Neuronal stem cell (in vitro differentiated cells): ENCODE data around the gene TUBA3D.
A peak's percentile ranks its signal among the peaks of the same experiment; 100 is the strongest.
"Not testable (repeated sequence)": the region's sequence is repeated elsewhere in the genome, so short reads cannot be mapped to it uniquely, and the experiment has no call there.

Experiments used
- DNase-seq: peaks from one replicate; pipeline ENCODE4 v3.0.0-alpha.2; 2013; ENCODE audit warnings: low spot score
- H2AFZ ChIP-seq: one replicate; pipeline ENCODE4 v1.6.1; 2013; ENCODE audit warnings: mild to moderate bottlenecking, low read length, inconsistent platforms
- H2AK5ac ChIP-seq: 2 replicates; pipeline ENCODE4 v1.6.1; 2013; ENCODE audit warnings: low read depth, mild to moderate bottlenecking, inconsistent platforms, low read length, moderate library complexity, mixed read lengths
- H2BK120ac ChIP-seq: 2 replicates; pipeline ENCODE4 v1.6.1; 2013; ENCODE audit warnings: low read depth, mild to moderate bottlenecking, inconsistent platforms, low read length, moderate library complexity, mixed read lengths
- H2BK12ac ChIP-seq: one replicate; pipeline ENCODE4 v1.6.1; 2013; ENCODE audit warnings: low read length, inconsistent platforms
- H2BK15ac ChIP-seq: 2 replicates; pipeline ENCODE4 v1.6.1; 2013; ENCODE audit warnings: mild to moderate bottlenecking, low read length, inconsistent platforms, mixed read lengths
- H2BK5ac ChIP-seq: one replicate; pipeline ENCODE4 v1.6.1; 2013; ENCODE audit warnings: inconsistent platforms, mild to moderate bottlenecking, low read length, moderate library complexity
- H3K14ac ChIP-seq: one replicate; pipeline ENCODE4 v1.6.1; 2013; ENCODE audit warnings: low read length, inconsistent platforms
- H3K18ac ChIP-seq: 2 replicates; pipeline ENCODE4 v1.6.1; 2013; ENCODE audit warnings: low read length, inconsistent platforms
- H3K23ac ChIP-seq: 2 replicates; pipeline ENCODE4 v1.6.1; 2013; ENCODE audit warnings: low read depth, mild to moderate bottlenecking, mixed read lengths, low read length, inconsistent platforms; ENCODE audit not compliant: poor library complexity
- H3K27ac ChIP-seq: replicated peaks from 3 replicates; pipeline ENCODE4 v1.5.1; 2013; ENCODE audit warnings: low read length, inconsistent platforms
- H3K27me3 ChIP-seq, 3 experiments: 2 replicates each; pipeline ENCODE4 v1.6.1; 2013; ENCODE audit warnings: low read length in 3 of 3, mild to moderate bottlenecking in 2 of 3, inconsistent platforms in 1 of 3, low read depth in 1 of 3, mixed read lengths in 1 of 3, moderate library complexity in 1 of 3; ENCODE audit not compliant: control insufficient read depth in 3 of 3, insufficient read depth in 3 of 3
- H3K36me3 ChIP-seq, 2 donors: replicated peaks in 1 of 2; 2 replicates each; pipeline ENCODE4 v1.6.1; 2013; ENCODE audit warnings: low read length in 2 of 2; ENCODE audit not compliant: control insufficient read depth in 2 of 2, insufficient read depth in 2 of 2
- H3K4ac ChIP-seq: 2 replicates; pipeline ENCODE4 v1.6.1; 2013; ENCODE audit warnings: inconsistent platforms, mild to moderate bottlenecking, low read length, moderate library complexity
- H3K4me1 ChIP-seq, 2 donors: 1 replicate in 1 of 2; 2 replicates in 1 of 2; pipeline ENCODE4 v1.6.1; 2013; ENCODE audit warnings: low read length in 2 of 2, low read depth in 1 of 2; ENCODE audit not compliant: control insufficient read depth in 2 of 2, insufficient read depth in 1 of 2
- H3K4me2 ChIP-seq: one replicate; pipeline ENCODE4 v1.6.1; 2013; ENCODE audit warnings: mild to moderate bottlenecking, low read length, inconsistent platforms; ENCODE audit not compliant: insufficient read depth, poor library complexity, severe bottlenecking
- H3K4me3 ChIP-seq, 2 donors: 2 replicates each; pipeline ENCODE4 v1.5.1; 2013; ENCODE audit warnings: low read length in 2 of 2, mild to moderate bottlenecking in 2 of 2, inconsistent platforms in 1 of 2, moderate library complexity in 1 of 2
- H3K79me1 ChIP-seq: one replicate; pipeline ENCODE4 v1.6.1; 2013; ENCODE audit warnings: low read depth, mild to moderate bottlenecking, inconsistent platforms, low read length, moderate library complexity
- H3K9ac ChIP-seq: one replicate; pipeline ENCODE4 v1.6.1; 2013; ENCODE audit warnings: mild to moderate bottlenecking, low read depth, low read length, inconsistent platforms; ENCODE audit not compliant: poor library complexity
- H3K9me3 ChIP-seq, 2 donors: replicated peaks in 1 of 2; 2 replicates each; pipeline versions ENCODE3 to v1.6.1; 2013; ENCODE audit warnings: low read length in 2 of 2, mild to moderate bottlenecking in 2 of 2, inconsistent platforms in 1 of 2, low read depth in 1 of 2, mixed read lengths in 1 of 2, moderate library complexity in 1 of 2; ENCODE audit not compliant: control insufficient read depth in 2 of 2, insufficient read depth in 1 of 2
- H4K8ac ChIP-seq: one replicate; pipeline ENCODE4 v1.6.1; 2013; ENCODE audit warnings: low read depth, mild to moderate bottlenecking, inconsistent platforms, low read length, moderate library complexity
- H4K91ac ChIP-seq: one replicate; pipeline ENCODE4 v1.6.1; 2013; ENCODE audit warnings: low read length, low read depth, mild to moderate bottlenecking, inconsistent platforms; ENCODE audit not compliant: poor library complexity
- WGBS, 2 donors: extraction: QIAGEN DNeasy Blood & Tissue Kit; methylation state at CpG; one replicate each; pipeline ENCODE4 v1.1.7; 2013; ENCODE audit warnings: missing lambda C conversion rate in 2 of 2, mixed read lengths in 1 of 2; ENCODE audit not compliant: insufficient read length in 2 of 2, insufficient replicate concordance in 1 of 2; ENCODE audit errors: extremely low coverage in 2 of 2; 5-methylcytosine and 5-hydroxymethylcytosine counted together

TUBA3D gene

DNA sequence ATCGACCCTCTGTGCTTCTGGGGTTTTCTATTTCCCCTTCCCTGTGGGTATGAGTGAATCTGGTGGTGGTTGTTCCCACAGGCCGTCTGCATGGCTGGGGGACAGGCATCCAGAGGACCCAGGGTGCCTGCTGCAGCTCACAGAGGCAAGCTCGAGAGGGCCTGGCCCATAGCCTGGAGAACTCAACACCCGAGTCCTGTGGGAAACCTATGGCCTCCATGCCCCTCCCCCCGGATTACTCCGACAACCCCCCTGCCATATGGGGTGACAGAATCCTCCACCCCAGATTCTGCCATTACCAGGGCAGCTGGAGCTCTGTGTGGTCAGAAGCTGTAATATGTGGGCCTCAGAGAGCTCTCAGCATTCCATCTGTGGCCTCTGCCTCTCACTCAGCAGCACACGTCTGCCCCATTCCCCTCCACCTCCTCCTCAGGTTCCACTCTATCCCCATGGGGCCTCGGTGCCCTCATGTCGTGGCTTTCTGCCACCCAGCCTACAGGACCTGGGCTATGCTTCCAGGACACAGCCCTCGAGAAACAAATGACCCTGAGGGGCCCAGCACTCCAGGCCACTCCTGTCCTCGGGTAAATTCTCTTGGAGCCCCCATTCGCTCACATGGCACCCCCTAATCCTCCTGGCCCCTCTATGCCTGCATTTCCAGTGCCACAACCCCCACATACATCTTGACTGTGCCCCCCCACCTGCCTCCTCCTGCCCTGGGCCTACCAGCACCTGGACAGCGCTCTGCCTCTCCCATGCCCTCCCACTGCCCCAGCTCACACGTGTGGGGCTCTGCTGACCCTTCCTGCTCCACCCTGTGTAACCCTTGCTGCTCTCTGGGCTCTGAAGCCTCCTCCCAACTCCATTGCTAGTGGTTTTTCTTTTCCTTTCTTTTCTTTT, 12.6 kb downstream of the TUBA3D start:
- Histone ChIP-seq H4K8ac (no peak overlapping the region), H3K9me3 (no peaks in the 10 kb centered on the region), H4K91ac (no peak overlapping the region), H3K18ac (no peak overlapping the region), H3K27ac (no peak overlapping the region), H2BK12ac (no peak overlapping the region), H3K79me1 (peaks cover 11% of the 10 kb centered on the region), H3K4ac (no peak overlapping the region), H3K27me3 (no peaks in the 10 kb centered on the region), H3K4me2 (no peak overlapping the region), H3K14ac (no peak overlapping the region), H3K36me3 (peaks cover 0 to 12% of the 10 kb centered on the region in 2 donors), H3K4me3 (no peak overlapping the region), H3K9ac (peak overlapping the region; percentile 78), H2AFZ (no peak overlapping the region), H2BK15ac (no peak overlapping the region), H2AK5ac (peak overlapping the region; percentile 75), H3K23ac (peak overlapping the region; percentile 60), H3K4me1 (peaks cover 10 to 11% of the 10 kb centered on the region in 2 donors), H2BK120ac (no peak overlapping the region), H2BK5ac (peak overlapping the region; percentile 75)
- no CpG with 5 or more reads among the region's 14 CpGs for WGBS, 2 donors
- DNase-seq, result no peak

DNA sequence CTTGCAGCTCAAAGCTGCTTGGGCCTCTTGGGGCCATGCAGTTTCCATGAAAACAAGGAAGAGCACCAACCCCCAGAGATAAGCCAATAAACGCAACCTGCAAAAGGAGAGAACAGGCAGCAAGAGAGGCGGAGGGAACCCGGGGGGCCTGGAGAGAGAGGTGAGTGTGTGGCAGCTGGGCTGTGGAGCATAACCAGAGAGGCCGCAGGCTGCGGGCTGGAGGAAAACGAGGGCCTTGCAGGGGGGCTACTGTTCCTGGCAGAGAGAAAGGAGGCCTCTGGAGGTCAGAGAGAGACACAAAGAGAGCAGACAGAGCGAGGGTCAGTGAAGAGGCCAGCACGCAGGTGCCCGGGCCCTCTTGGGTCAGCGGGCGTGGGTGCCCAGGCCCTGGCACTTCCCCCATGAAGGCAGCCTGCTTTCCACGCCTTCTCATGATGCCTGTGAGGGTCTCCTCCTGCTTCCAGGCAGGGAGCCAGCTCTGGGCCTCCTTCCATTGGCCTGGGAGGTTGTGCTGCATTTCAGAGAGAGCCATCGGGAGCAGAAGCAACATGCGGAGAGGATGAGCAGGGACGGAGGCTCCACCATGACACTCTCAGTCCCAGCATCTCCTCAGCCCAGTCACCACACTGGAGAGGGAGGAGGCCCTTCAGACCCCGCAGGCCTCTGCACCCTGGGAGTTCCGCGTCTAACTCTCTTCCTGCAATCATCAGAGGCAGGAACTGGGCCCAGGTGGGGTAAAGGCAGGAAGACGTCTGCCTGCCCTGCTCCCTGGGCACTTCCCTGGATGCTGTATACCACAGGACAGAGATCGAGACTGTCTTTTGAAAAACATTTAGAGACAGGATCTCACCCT, 14.9 kb downstream of the TUBA3D start:
- not testable (repeated sequence) for H2BK120ac ChIP-seq, DNase-seq, H3K27me3 ChIP-seq, H3K4ac ChIP-seq, H2BK12ac ChIP-seq, H3K9me3 ChIP-seq, H2BK15ac ChIP-seq, H4K91ac ChIP-seq
- Histone ChIP-seq H3K4me1 (peaks cover 12 to 14% of the 10 kb centered on the region in 2 donors), H3K79me1 (peaks cover 14% of the 10 kb centered on the region), H2BK5ac (peak overlapping the region; percentile 87), H4K8ac (peak overlapping the region; percentile 43), H3K4me2 (peak overlapping the region; percentile 33), H3K4me3 (peak overlapping the region; percentile 49 to 76), H3K23ac (peak overlapping the region; percentile 55), H3K27ac (peak overlapping the region; percentile 59), H3K36me3 (peaks cover 0 to 19% of the 10 kb centered on the region in 2 donors), H3K18ac (peak overlapping the region; percentile 76), H3K14ac (peak overlapping the region; percentile 94), H3K9ac (peak overlapping the region; percentile 79), H2AFZ (peak overlapping the region; percentile 100), H2AK5ac (peak overlapping the region; percentile 60)
- WGBS, 2 donors, result no CpG with 5 or more reads among the region's 20 CpGs

DNA sequence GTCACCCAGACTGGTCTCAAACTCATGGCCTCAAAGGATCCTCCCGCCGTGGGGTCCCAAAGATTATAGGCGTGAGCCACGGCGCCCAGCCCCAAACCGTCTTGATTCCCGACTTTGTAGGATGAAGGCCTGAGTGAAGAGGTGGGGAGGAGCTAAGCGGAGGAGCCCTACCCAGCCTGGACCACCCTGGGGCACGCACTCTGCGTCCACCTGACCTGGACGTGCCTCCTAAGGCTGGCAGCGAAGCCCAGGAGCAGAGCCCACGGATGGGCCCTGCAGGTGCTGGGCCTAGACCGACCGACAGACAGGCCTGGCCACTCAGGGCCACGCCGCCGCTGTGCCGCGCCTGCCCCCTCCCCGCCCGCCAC, 15.5 kb downstream of the TUBA3D start:
- peaks cover 12% of the 10 kb centered on the region for H3K79me1 ChIP-seq
- H4K8ac ChIP-seq, H3K14ac ChIP-seq, H3K23ac ChIP-seq, DNase-seq, H3K18ac ChIP-seq, H2BK5ac ChIP-seq, H3K27me3 ChIP-seq, H3K9me3 ChIP-seq, H4K91ac ChIP-seq, H3K4ac ChIP-seq, H2BK15ac ChIP-seq, H3K27ac ChIP-seq, H2BK120ac ChIP-seq, H2BK12ac ChIP-seq: not testable (repeated sequence)
- no CpG with 5 or more reads among the region's 22 CpGs for WGBS, 2 donors
- peaks cover 12 to 14% of the 10 kb centered on the region in 2 donors for H3K4me1 ChIP-seq
- peak overlapping the region; percentile 31 for H3K4me2 ChIP-seq
- H3K36me3 ChIP-seq, result peaks cover 0 to 19% of the 10 kb centered on the region in 2 donors
- peak overlapping the region; percentile 81 for H3K9ac ChIP-seq
- H2AFZ ChIP-seq, result peak overlapping the region; percentile 100
- peak overlapping the region; percentile 56 for H2AK5ac ChIP-seq
- peak overlapping the region; percentile 49 to 76 for H3K4me3 ChIP-seq
